WI38 (cell line): ENCODE results near the gene PLEKHA7.

Experiments
- H3K4me3 ChIP-seq: 2 replicates; pipeline ENCODE4 v1.5.1; 2011; ENCODE audit warnings: low read depth, mild to moderate bottlenecking, control low read depth, low read length
- CTCF ChIP-seq: IDR thresholded peaks from 2 replicates; pipeline ENCODE4 v1.5.1; 2012; ENCODE audit warnings: low read depth, mild to moderate bottlenecking, control low read depth, low read length

Gene PLEKHA7

GRCh38 chr11:16784666-16785065 lies 229.5 kb downstream of the PLEKHA7 start:
- no peak overlapping the region for H3K4me3 ChIP-seq
- no peak for TF ChIP-seq CTCF

DNA sequence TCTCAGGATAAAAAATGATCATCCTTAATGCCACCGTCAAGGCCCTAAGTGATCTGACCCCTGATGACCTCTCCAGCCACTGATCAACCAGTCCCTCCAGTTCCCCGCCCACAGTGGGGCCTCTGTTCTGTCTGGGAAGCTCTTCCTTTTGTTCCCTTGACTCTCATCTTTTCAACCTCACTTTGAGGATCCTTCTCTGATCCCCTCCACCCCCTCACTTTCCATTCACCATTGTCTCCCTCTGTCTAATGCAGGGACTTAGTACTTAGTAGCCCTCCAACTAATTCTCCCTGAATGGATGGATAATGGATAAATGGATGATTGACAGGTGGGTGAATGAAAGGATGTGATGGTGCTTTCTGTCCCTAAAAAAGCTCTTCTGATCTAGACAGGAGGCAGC lies 230.1 kb downstream of the PLEKHA7 start:
- no peak for TF ChIP-seq CTCF

GRCh38 chr11:16783321-16783801 lies 230.9 kb downstream of the PLEKHA7 start:
- no peak for TF ChIP-seq CTCF

More for the DNA sequence above, 230.1 kb downstream of the PLEKHA7 start:
- no peak overlapping the region for H3K4me3 ChIP-seq

GRCh38 chr11:16781936-16782919 lies 232.0 kb downstream of the PLEKHA7 start:
- no peak for TF ChIP-seq CTCF
- H3K4me3 ChIP-seq, result no peak overlapping the region

More at GRCh38 chr11:16783321-16783801, 230.9 kb downstream of the PLEKHA7 start:
- no peak overlapping the region for H3K4me3 ChIP-seq

- H3K4me3 ChIP-seq, result no peak overlapping the region
- no peak for TF ChIP-seq CTCF
Measured at GRCh38 chr11:16780698-16781550, 233.3 kb downstream of the PLEKHA7 start.

DNA sequence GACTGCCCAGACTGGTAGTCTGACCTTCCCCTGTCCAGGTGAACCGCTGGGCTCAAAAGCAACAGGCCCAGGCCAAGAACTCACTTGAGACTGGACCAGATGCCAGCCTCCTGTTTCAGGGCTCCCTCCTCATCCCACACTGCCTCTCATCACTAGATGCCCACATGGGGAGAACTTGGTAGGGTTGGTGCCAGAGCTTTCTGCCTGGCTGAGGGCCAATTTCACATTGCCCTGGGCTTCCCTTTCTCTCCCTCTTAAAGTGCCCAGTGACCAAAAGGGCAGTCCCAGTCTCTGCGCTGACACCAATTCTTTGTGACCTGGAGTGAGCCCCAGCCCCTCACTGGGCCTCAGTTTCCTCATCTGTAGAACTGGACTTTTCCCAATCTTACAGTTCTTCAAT lies 234.1 kb downstream of the PLEKHA7 start:
- H3K4me3 ChIP-seq, result no peak overlapping the region
- TF ChIP-seq CTCF, result no peak
